ENCODE results near the gene IRAK3. TPM values are rescaled to one million over a fixed set of nuclear protein-coding genes. Genes with fewer than 3 reads are reported as not detected.
A peak's percentile ranks its signal among the peaks of the same experiment; 100 is the strongest.
"Not testable (repeated sequence)": the region's sequence is repeated elsewhere in the genome, so short reads cannot be mapped to it uniquely, and the experiment has no call there.

The IRAK3 gene
- polyA plus RNA-seq, 5 donors, result 21.6 to 46.7 (median 31.6) TPM

- peak; percentile 95 to 96 for DNase-seq
Observed at GRCh38 chr12:66301944-66302826, 113.2 kb downstream of the IRAK3 start, which contains the start of gene HELB. Gene HELB (plus strand): TSS chr12:66302493. CDS start chr12:66302604, 111 bp downstream.

GRCh38 chr12:66302827-66303169 lies 113.8 kb downstream of the IRAK3 start:
- no peak for DNase-seq

GRCh38 chr12:66303316-66303804 lies 114.3 kb downstream of the IRAK3 start:
- not testable (repeated sequence) for DNase-seq

Other genes starting within 250 kb of the IRAK3 start
- 10 to 100 TPM; 23.3 to 31.3 (median 25.6) TPM for gene LLPH, start 58.5 kb upstream of the IRAK3 start, polyA plus RNA-seq (ENCODE audit: insufficient read depth in 1 of 5, insufficient read length in 5 of 5, low replicate concordance in 1 of 5)
- gene TMBIM4, start 19.2 kb upstream of the IRAK3 start, polyA plus RNA-seq (ENCODE audit: insufficient read depth in 1 of 5, insufficient read length in 5 of 5, low replicate concordance in 1 of 5), result 100 to 1,000 TPM; 107 to 149 (median 117) TPM
- gene HELB, start 113.3 kb downstream of the IRAK3 start, polyA plus RNA-seq (ENCODE audit: insufficient read depth in 1 of 5, insufficient read length in 5 of 5, low replicate concordance in 1 of 5), result 1 to 10 TPM; 2.8 to 8.2 (median 4.8) TPM